ENCODE data around the gene CTAG1B. TPM values are rescaled to one million over a fixed set of nuclear protein-coding genes. Genes with fewer than 3 reads are reported as not detected.

Gene CTAG1B
- not detected in 5 replicates for total RNA-seq (2022; extraction: Qiagen RNA extraction)

GRCh38 chrX:154619182-154619581 lies at the start of gene CTAG1B:
CTAG1B (minus strand) TSS chrX:154619282; CDS start chrX:154619218, 64 bp downstream.

DNA sequence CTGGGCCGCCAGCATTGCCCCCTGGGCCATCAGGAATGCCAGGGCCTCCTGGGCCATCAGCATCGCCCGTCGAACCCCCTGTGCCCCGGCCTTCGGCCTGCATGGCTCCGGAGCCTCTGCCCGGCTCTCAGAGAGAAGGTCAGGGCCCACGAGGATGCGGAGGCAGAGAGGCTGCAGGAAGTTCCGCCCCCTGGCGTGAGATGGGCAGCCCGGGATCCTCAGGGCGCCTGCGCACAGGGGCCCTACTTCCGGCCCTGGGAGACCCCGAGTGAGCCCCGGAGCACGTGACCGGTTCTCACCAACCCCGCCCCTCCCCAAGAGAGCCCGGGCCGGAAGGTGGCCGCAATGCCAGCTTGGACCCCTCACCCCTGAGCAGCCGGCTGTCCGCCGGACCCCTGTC lies 34.3 kb upstream of the CTAG1B start, which contains the start of gene CTAG2:
TSS of gene CTAG2 (minus strand) at position 167 of the 400 bp plus-strand sequence. CDS start at position 103, 64 bp downstream.

DNA sequence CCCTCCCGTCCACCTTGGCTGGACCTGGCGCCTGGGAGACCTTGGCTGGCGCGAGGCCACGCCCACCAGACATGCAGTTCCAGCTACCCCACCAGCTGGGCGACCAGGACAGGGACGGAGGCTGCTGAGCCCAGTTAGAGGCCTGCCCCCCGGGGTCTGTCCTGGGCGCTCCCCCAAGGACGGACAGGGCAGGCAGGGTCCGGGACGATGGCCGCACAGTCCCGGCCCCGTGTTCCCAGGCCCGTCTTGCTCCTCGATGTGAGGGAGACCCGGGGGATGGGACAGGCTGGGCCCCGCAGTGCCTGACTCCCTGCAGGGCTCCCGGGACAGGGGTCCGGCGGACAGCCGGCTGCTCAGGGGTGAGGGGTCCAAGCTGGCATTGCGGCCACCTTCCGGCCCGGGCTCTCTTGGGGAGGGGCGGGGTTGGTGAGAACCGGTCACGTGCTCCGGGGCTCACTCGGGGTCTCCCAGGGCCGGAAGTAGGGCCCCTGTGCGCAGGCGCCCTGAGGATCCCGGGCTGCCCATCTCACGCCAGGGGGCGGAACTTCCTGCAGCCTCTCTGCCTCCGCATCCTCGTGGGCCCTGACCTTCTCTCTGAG lies 34.4 kb downstream of the CTAG1B start, which contains the start of gene CTAG1A:
TSS of gene CTAG1A (plus strand) at position 549 of the 599 bp plus-strand sequence. CDS start 74 bp downstream, outside the sequence.

Other genes with a start within 250 kb of the CTAG1B start
- gene FLNA, start 244.6 kb downstream of the CTAG1B start, total RNA-seq (2022; extraction: Qiagen RNA extraction): 1,465 to 1,719 TPM (median 1,545 TPM) in 5 replicates
- gene EMD, start 240.0 kb downstream of the CTAG1B start, total RNA-seq (2022; extraction: Qiagen RNA extraction): 121 to 162 TPM (median 156 TPM) in 5 replicates
- 5,370 to 5,663 TPM (median 5,520 TPM) in 5 replicates for gene RPL10, start 220.9 kb downstream of the CTAG1B start, total RNA-seq (2022; extraction: Qiagen RNA extraction)
- 29.4 to 31.6 TPM (median 30.7 TPM) in 5 replicates for gene DNASE1L1, start 210.0 kb downstream of the CTAG1B start, total RNA-seq (2022; extraction: Qiagen RNA extraction)
- gene TAFAZZIN, start 207.7 kb downstream of the CTAG1B start, total RNA-seq (2022; extraction: Qiagen RNA extraction): 31.1 to 38.9 TPM (median 38.3 TPM) in 5 replicates
- 80.6 to 110 TPM (median 109 TPM) in 5 replicates for gene ATP6AP1, start 190.6 kb downstream of the CTAG1B start, total RNA-seq (2022; extraction: Qiagen RNA extraction)
- gene GDI1, start 182.1 kb downstream of the CTAG1B start, total RNA-seq (2022; extraction: Qiagen RNA extraction): 94.0 to 113 TPM (median 102 TPM) in 5 replicates
- 90.3 to 117 TPM (median 109 TPM) in 5 replicates for gene FAM50A, start 175.1 kb downstream of the CTAG1B start, total RNA-seq (2022; extraction: Qiagen RNA extraction)
- 9.5 to 18.3 TPM (median 14.6 TPM) in 5 replicates for gene PLXNA3, start 161.0 kb downstream of the CTAG1B start, total RNA-seq (2022; extraction: Qiagen RNA extraction)
- 45.3 to 75.3 TPM (median 70.4 TPM) in 5 replicates for gene LAGE3, start 140.0 kb downstream of the CTAG1B start, total RNA-seq (2022; extraction: Qiagen RNA extraction)
- 69.3 to 72.8 TPM (median 70.1 TPM) in 5 replicates for gene UBL4A, start 132.7 kb downstream of the CTAG1B start, total RNA-seq (2022; extraction: Qiagen RNA extraction)
- gene SLC10A3, start 128.7 kb downstream of the CTAG1B start, total RNA-seq (2022; extraction: Qiagen RNA extraction): 30.3 to 43.5 TPM (median 43.0 TPM) in 5 replicates
- gene FAM3A, start 103.0 kb downstream of the CTAG1B start, total RNA-seq (2022; extraction: Qiagen RNA extraction): 36.9 to 48.3 TPM (median 46.0 TPM) in 5 replicates
- 1,365 to 1,554 TPM (median 1,434 TPM) in 5 replicates for gene G6PD, start 72.4 kb downstream of the CTAG1B start, total RNA-seq (2022; extraction: Qiagen RNA extraction)
- gene IKBKG, start 71.7 kb downstream of the CTAG1B start, total RNA-seq (2022; extraction: Qiagen RNA extraction): 36.1 to 45.9 TPM (median 43.1 TPM) in 5 replicates
- not detected in 5 replicates for gene CTAG1A, start 34.1 kb downstream of the CTAG1B start, total RNA-seq (2022; extraction: Qiagen RNA extraction)
- gene CTAG2, start 34.3 kb upstream of the CTAG1B start, total RNA-seq (2022; extraction: Qiagen RNA extraction): not detected in 5 replicates
- gene GAB3, start 131.8 kb upstream of the CTAG1B start, total RNA-seq (2022; extraction: Qiagen RNA extraction): 0.56 to 0.77 TPM (median 0.66 TPM) in 5 replicates
- 137 to 193 TPM (median 147 TPM) in 5 replicates for gene DKC1, start 143.6 kb upstream of the CTAG1B start, total RNA-seq (2022; extraction: Qiagen RNA extraction)
- gene MPP1, start 186.2 kb upstream of the CTAG1B start, total RNA-seq (2022; extraction: Qiagen RNA extraction): 13.7 to 16.4 TPM (median 15.9 TPM) in 5 replicates
- not detected in 5 replicates for gene SMIM9, start 215.4 kb upstream of the CTAG1B start, total RNA-seq (2022; extraction: Qiagen RNA extraction)